Measurements from ENCODE around the gene PRDM8.

- TF ChIP-seq POLR2A (IDR thresholded peaks at IDR 0.05) (no peak), CTCF (IDR thresholded peaks at IDR 0.05) (no peak)
Measured at GRCh38 chr4:80162418-80162817, 34.9 kb upstream of the PRDM8 start.

All from sigmoid colon (tissue), 3 donors.